Body of pancreas (tissue), 4 donors: ENCODE data around the gene RELA. TPM values are rescaled to one million over a fixed set of nuclear protein-coding genes. Genes with fewer than 3 reads are reported as not detected.
"Not testable (repeated sequence)": the region's sequence is repeated elsewhere in the genome, so short reads cannot be mapped to it uniquely, and the experiment has no call there.

Source experiments
- ATAC-seq: fragments of 150-250 bp; one replicate; pipeline ENCODE4 v1.9.1; 2016
- DNase-seq, 4 donors: peaks; one replicate each; pipeline ENCODE4 v3.0.0-alpha.2; 2019
- H3K27ac ChIP-seq, 4 donors: fragments of 200-600 bp; sonication (generic); 1 replicate in 3 of 4; 2 replicates in 1 of 4; pipeline versions ENCODE4 v1.5.1 to v1.6.1; 2016 to 2019; ENCODE audit warnings: mild to moderate bottlenecking in 1 of 4, mixed read lengths in 1 of 4, moderate library complexity in 1 of 4
- H3K27me3 ChIP-seq, 2 donors: fragments of 200-600 bp; sonication (generic); one replicate each; pipeline ENCODE4 v1.6.0; 2016; ENCODE audit warnings: mild to moderate bottlenecking in 1 of 2
- H3K36me3 ChIP-seq, 2 donors: fragments of 200-600 bp; sonication (generic); replicated peaks in 1 of 2; 2 replicates each; pipeline ENCODE4 v1.5.1; 2016; ENCODE audit warnings: low read depth in 2 of 2; ENCODE audit not compliant: insufficient read depth in 1 of 2
- H3K4me1 ChIP-seq: fragments of 200-600 bp; sonication (generic); one replicate; pipeline ENCODE4 v1.6.0; 2016
- H3K4me3 ChIP-seq, 2 donors: fragments of 200-600 bp; sonication (generic); 1 replicate in 1 of 2; 2 replicates in 1 of 2; pipeline ENCODE4 v1.5.1; 2016 to 2019
- H3K9me3 ChIP-seq, 3 donors: fragments of 200-600 bp; sonication (generic); 1 replicate in 2 of 3; 2 replicates in 1 of 3; pipeline ENCODE4 v1.5.1; 2016
- CTCF ChIP-seq, 7 experiments: fragments of 450-650 bp in 4 of 7; fragments of 200-600 bp in 3 of 7; sonication (generic) in 3 of 7; IDR thresholded peaks; one replicate each; pipeline ENCODE4 v1.5.1; 2016 to 2019; ENCODE audit warnings: antibody characterized with exemption in 7 of 7
- POLR2A ChIP-seq, 3 donors: fragments of 450-650 bp; IDR thresholded peaks; one replicate each; pipeline ENCODE4 v1.6.1; 2016; ENCODE audit warnings: antibody characterized with exemption in 3 of 3, mild to moderate bottlenecking in 2 of 3
- WGBS, 2 donors: methylation state at CpG; one replicate each; pipeline ENCODE4 v1.1.5; 2017; 5-methylcytosine and 5-hydroxymethylcytosine counted together
- intact Hi-C: fragments of 100-400 bp; cut with DNase I; formaldehyde crosslinking; loops from one replicate; pipeline ENCODE4 v1.15.1; 2023
- total RNA-seq, 2 donors: library from RNA; depleted of rRNA; stranded (reverse); fragments of >200 nt; gene quantifications; one replicate each; pipeline ENCODE4 v1.1.0, GENCODE V29; 2016

RELA gene
- total RNA-seq, 2 donors from 2014 or later = 27.5 to 45.8 TPM

- Histone ChIP-seq H3K36me3 (peaks cover 0 to 4% of the 10 kb centered on the region in 2 donors), H3K9me3 (no peaks in the 10 kb centered on the region), H3K4me3 (no peak overlapping the region), H3K27ac (no peak overlapping the region), H3K4me1 (peaks cover 21% of the 10 kb centered on the region), H3K27me3 (no peaks in the 10 kb centered on the region)
- DNase-seq (no peak), ATAC-seq (no peak)
- intact Hi-C loops = no loop called here
- TF ChIP-seq POLR2A (IDR thresholded peaks at IDR 0.05) = no peak
- TF ChIP-seq CTCF (IDR thresholded peaks at IDR 0.05) = no peak
- 78 to 83% methylated on average over 5 of the region's 5 CpGs for WGBS, 2 donors
Measured at GRCh38 chr11:65708451-65708850, 45.7 kb upstream of the RELA start.

- peaks cover 10% of the 10 kb centered on the region for H3K4me1 ChIP-seq
- H3K4me3 ChIP-seq, H3K27me3 ChIP-seq, intact Hi-C loops, H3K9me3 ChIP-seq, H3K27ac ChIP-seq, DNase-seq, ATAC-seq, H3K36me3 ChIP-seq: not testable (repeated sequence)
- 85 to 90% methylated on average over 9 to 10 of the region's 12 CpGs for WGBS, 2 donors
Measured at GRCh38 chr11:65707002-65707401, 44.3 kb upstream of the RELA start.

- ATAC-seq = peak; percentile 39
- H3K36me3 ChIP-seq, H3K9me3 ChIP-seq, H3K27me3 ChIP-seq, H3K4me1 ChIP-seq, H3K4me3 ChIP-seq, intact Hi-C loops: not testable (repeated sequence)
- peak; percentile 47 to 86 (median 72) for TF ChIP-seq CTCF (IDR thresholded peaks at IDR 0.05)
- peak in 2 of 3 donors; percentile 17 to 19 for TF ChIP-seq POLR2A (IDR thresholded peaks at IDR 0.05)
- WGBS, 2 donors = 3 to 8% methylated on average over 8 to 14 of the region's 14 CpGs
- H3K27ac ChIP-seq = peak overlapping the region in 2 of 4 donors; percentile 6 to 74
- DNase-seq = peak; percentile 82 to 90 (median 86)
Measured at GRCh38 chr11:65706303-65706763, 43.6 kb upstream of the RELA start.

- Histone ChIP-seq H3K27ac (no peak overlapping the region), H3K9me3 (no peaks in the 10 kb centered on the region), H3K4me3 (no peak overlapping the region), H3K4me1 (no peaks in the 10 kb centered on the region), H3K36me3 (no peaks in the 10 kb centered on the region), H3K27me3 (no peaks in the 10 kb centered on the region)
- 42 to 69% methylated on average over 4 of the region's 4 CpGs for WGBS, 2 donors
- DNase-seq (no peak), ATAC-seq (no peak)
- TF ChIP-seq CTCF (IDR thresholded peaks at IDR 0.05) (no peak), POLR2A (IDR thresholded peaks at IDR 0.05) (no peak)
- intact Hi-C loops = loop anchor here (5.0 kb wide), 1 partner anchor 288 kb away; no protein-coding TSS in a partner anchor
Measured at GRCh38 chr11:65703846-65704245, 41.1 kb upstream of the RELA start.

GRCh38 chr11:65701686-65702085 lies 39.0 kb upstream of the RELA start:
- DNase-seq = no peak
- ATAC-seq = no peak
- Histone ChIP-seq H3K27ac (no peak overlapping the region), H3K36me3 (no peaks in the 10 kb centered on the region), H3K9me3 (no peaks in the 10 kb centered on the region), H3K4me1 (no peaks in the 10 kb centered on the region), H3K27me3 (no peaks in the 10 kb centered on the region), H3K4me3 (no peak overlapping the region)
- intact Hi-C loops = loop anchor here (5.0 kb wide), 1 partner anchor 291 kb away; no protein-coding TSS in a partner anchor
- TF ChIP-seq CTCF (IDR thresholded peaks at IDR 0.05) (no peak), POLR2A (IDR thresholded peaks at IDR 0.05) (no peak)
- WGBS, 2 donors = 44 to 68% methylated on average over 1 of the region's 1 CpG
